Urinary bladder (tissue), 4 donors: ENCODE results near the gene CITED4. TPM values are rescaled to one million over a fixed set of nuclear protein-coding genes. Genes with fewer than 3 reads are reported as not detected.

Experiments used
- DNase-seq: peaks from one replicate; pipeline ENCODE4 v3.0.0-alpha.2; 2015; ENCODE audit errors: extremely low spot score
- H3K27ac ChIP-seq: one replicate; pipeline ENCODE4 v1.5.1; 2013; ENCODE audit warnings: low read depth, mild to moderate bottlenecking, moderate library complexity
- H3K36me3 ChIP-seq: one replicate; pipeline ENCODE4 v1.6.1; 2013; ENCODE audit warnings: mild to moderate bottlenecking, moderate library complexity; ENCODE audit not compliant: insufficient read depth
- H3K4me1 ChIP-seq: one replicate; pipeline ENCODE4 v1.6.1; 2013; ENCODE audit warnings: mild to moderate bottlenecking, moderate library complexity; ENCODE audit not compliant: insufficient read depth
- H3K4me3 ChIP-seq: one replicate; pipeline ENCODE4 v1.5.1; 2013; ENCODE audit warnings: low read depth, low read length
- WGBS: extraction: QIAGEN DNeasy Blood & Tissue Kit; methylation state at CpG from one replicate; pipeline ENCODE4 v1.1.7; 2013; 5-methylcytosine and 5-hydroxymethylcytosine counted together
- polyA plus RNA-seq: library from polyadenylated mRNA; stranded (reverse); fragments of 200-250 nt; gene quantifications from one replicate; pipeline ENCODE4 v1.2.3, GENCODE V29; 2013
- total RNA-seq: library from RNA; depleted of rRNA; stranded (reverse); fragments of >200 nt; gene quantifications from one replicate; pipeline ENCODE4 v1.2.3, GENCODE V29; 2014
- donor health status: healthy with polysubstance abuse.
- donor health status: healthy.

The CITED4 gene
- total and polyA plus RNA-seq, 2 donors: 2.0 to 8.8 TPM

DNA sequence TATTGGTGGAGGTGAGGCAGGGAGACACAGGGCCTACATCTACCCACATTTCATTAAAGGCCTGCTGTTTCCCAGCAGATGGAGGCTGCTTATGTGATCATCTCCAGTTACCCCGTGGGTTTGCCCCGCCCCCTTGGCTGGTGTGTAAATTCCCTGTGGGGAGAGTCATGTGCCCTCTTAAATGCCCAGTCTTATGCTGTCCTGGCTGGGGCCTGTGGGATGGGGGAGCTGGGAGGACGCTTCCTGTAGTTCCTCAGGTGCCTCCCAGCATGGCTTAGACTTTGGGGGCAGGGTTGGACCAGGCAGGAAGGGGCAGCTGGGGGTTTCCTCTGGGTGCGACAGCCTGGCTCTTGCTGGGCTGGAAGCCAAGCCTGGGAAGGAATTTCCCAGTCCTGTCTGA lies 15.5 kb upstream of the CITED4 start:
- 30% methylated on average over 4 of the region's 4 CpGs for WGBS
- DNase-seq: no peak

GRCh38 chr1:40876891-40877290 lies 14.7 kb upstream of the CITED4 start:
- no peak for DNase-seq
- 93% methylated on average over 1 of the region's 1 CpG for WGBS
- H3K27ac ChIP-seq: no peak overlapping the region
- no peaks in the 10 kb centered on the region for H3K36me3 ChIP-seq
- H3K4me1 ChIP-seq: no peaks in the 10 kb centered on the region
- H3K4me3 ChIP-seq: no peak overlapping the region

More for the DNA sequence above, 15.5 kb upstream of the CITED4 start:
- Histone ChIP-seq H3K36me3 (no peaks in the 10 kb centered on the region), H3K4me3 (no peak overlapping the region), H3K27ac (no peak overlapping the region), H3K4me1 (no peaks in the 10 kb centered on the region)

DNA sequence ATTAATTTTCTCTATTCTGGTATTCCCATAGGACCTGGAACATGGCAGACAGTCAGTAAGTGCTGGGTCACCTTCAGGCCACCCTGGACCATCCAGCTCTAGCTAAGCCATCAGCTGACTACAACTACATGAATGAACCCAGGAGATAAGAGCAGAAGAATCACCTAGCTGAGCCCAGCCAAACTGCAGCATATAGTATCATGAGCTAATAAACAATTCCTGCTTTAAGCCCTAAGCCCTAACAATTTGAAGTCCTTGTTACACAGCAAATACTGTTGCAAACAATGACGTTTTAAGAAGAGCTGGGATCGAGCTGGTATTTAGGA lies 14.2 kb upstream of the CITED4 start:
- no peak overlapping the region for H3K4me3 ChIP-seq
- no peaks in the 10 kb centered on the region for H3K36me3 ChIP-seq
- H3K4me1 ChIP-seq: no peaks in the 10 kb centered on the region
- DNase-seq: no peak
- H3K27ac ChIP-seq: no peak overlapping the region
- WGBS: 91% methylated on average over 2 of the region's 2 CpGs

DNA sequence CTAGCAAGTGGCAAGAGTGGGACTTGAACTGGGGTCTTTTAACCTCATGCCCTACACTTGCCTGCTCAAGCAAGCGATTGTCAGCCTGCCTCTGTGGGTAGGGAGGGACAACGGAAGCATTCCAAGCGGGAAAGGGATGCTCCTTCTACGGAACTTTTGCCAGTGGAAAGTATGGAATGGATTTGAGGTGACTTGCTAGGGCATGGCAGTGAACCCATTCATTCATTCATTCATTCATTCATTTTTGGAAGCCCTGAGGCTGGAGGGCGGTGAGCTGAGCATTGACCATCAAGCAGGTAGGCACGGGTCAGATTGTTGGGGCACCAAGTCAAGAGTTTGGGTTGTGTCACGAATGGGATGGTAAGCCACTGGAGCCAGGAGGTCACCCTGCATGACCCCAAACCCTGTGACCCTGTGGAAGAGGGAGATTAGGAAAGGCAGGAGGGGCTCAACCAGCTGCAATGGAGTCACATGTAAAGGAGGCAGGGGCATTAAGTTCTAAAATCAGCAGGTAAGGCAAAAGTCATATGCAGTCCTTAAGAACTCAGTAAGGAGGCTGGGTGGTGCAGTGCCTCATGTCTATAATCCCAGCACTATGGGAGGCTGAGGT lies 11.8 kb upstream of the CITED4 start:
- Histone ChIP-seq H3K4me1 (no peaks in the 10 kb centered on the region), H3K27ac (no peak overlapping the region), H3K4me3 (no peak overlapping the region), H3K36me3 (no peaks in the 10 kb centered on the region)
- 95% methylated on average over 7 of the region's 7 CpGs for WGBS
- DNase-seq: no peak

DNA sequence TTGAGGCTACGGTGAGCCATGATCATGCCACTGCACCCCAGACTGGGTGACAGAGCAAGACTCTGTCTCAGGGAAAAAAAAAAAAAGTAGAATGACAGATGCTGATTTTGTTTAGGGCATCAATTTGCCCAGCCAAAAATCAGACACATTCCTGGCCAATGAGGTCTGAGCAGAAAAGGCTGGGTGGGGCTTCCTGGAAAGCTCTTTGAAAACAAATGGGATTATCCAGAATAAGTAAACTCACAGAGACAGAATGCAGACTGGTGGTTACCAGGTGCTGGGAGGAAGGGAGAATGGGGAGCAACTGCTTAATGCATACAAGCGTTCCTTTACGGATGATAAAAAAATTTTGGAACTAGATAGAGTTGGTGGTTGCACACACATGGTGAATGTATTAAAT lies 10.1 kb upstream of the CITED4 start:
- Histone ChIP-seq H3K4me3 (no peak overlapping the region), H3K27ac (no peak overlapping the region)
- WGBS: 64% methylated on average over 3 of the region's 3 CpGs

GRCh38 chr1:40870135-40870728 lies 8.1 kb upstream of the CITED4 start:
- H3K36me3 ChIP-seq: no peaks in the 10 kb centered on the region
- no peak overlapping the region for H3K4me3 ChIP-seq
- H3K4me1 ChIP-seq: no peaks in the 10 kb centered on the region
- DNase-seq: no peak
- 87% methylated on average over 2 of the region's 2 CpGs for WGBS
- no peak overlapping the region for H3K27ac ChIP-seq

More for the DNA sequence above, 10.1 kb upstream of the CITED4 start:
- Histone ChIP-seq H3K36me3 (no peaks in the 10 kb centered on the region), H3K4me1 (no peaks in the 10 kb centered on the region)
- DNase-seq: no peak

DNA sequence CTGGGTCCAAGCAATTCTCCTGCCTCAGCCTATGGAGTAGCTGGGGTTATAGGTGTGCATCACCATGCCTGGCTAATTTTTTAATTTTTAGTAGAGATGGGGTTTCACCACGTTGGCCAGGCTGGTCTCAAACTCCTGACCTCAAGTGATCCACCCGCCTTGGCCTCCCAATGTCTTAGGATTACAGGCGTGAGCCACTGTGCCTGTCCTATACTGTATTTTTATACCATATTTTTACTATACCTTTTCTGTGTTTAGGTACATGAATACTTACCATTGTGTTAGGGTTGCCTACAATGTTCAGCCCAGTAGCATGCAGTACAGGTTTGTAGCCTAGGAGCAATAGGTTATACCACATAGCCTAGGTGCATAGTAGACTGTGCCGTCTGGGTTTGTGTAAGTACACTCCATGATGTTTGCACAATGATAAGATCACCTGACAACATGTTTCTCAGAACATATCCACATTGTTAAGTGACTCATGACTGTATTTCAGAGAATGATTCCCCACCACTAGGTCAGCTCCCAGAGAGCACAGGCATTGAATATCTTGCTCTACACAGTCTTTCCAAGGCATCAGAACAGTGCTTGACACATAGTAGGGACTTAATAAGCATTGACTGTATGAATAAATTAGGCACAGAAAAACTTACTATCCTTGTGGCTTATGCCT lies 6.0 kb upstream of the CITED4 start:
- no peak overlapping the region for H3K27ac ChIP-seq
- no peak for DNase-seq
- H3K4me3 ChIP-seq: no peak overlapping the region
- WGBS: 86% methylated on average over 4 of the region's 4 CpGs
- no peaks in the 10 kb centered on the region for H3K36me3 ChIP-seq
- no peaks in the 10 kb centered on the region for H3K4me1 ChIP-seq

GRCh38 chr1:40861224-40862003 lies 749 bp downstream of the CITED4 start:
- peak overlapping the region; percentile 30 for H3K27ac ChIP-seq
- no peaks in the 10 kb centered on the region for H3K4me1 ChIP-seq
- DNase-seq: no peak
- 2% methylated on average over 98 of the region's 98 CpGs for WGBS
- H3K36me3 ChIP-seq: no peaks in the 10 kb centered on the region
- peak overlapping the region; percentile 72 for H3K4me3 ChIP-seq

- no peaks in the 10 kb centered on the region for H3K36me3 ChIP-seq
- DNase-seq: no peak
- H3K4me3 ChIP-seq: peak overlapping the region; percentile 72
- H3K4me1 ChIP-seq: no peaks in the 10 kb centered on the region
- WGBS: 31% methylated on average over 10 of the region's 10 CpGs
- H3K27ac ChIP-seq: no peak overlapping the region
Measured at GRCh38 chr1:40860706-40861223, 1.4 kb downstream of the CITED4 start.

GRCh38 chr1:40858856-40859416 lies 3.2 kb downstream of the CITED4 start:
- Histone ChIP-seq H3K4me3 (no peak overlapping the region), H3K4me1 (no peaks in the 10 kb centered on the region), H3K36me3 (no peaks in the 10 kb centered on the region), H3K27ac (no peak overlapping the region)
- 80% methylated on average over 4 of the region's 4 CpGs for WGBS
- DNase-seq: no peak

- DNase-seq: no peak
- Histone ChIP-seq H3K4me3 (no peak overlapping the region), H3K4me1 (no peaks in the 10 kb centered on the region), H3K36me3 (no peaks in the 10 kb centered on the region), H3K27ac (no peak overlapping the region)
- WGBS: 90% methylated on average over 2 of the region's 2 CpGs
Measured at GRCh38 chr1:40857737-40858136, 4.4 kb downstream of the CITED4 start.

GRCh38 chr1:40856656-40857302 lies 5.4 kb downstream of the CITED4 start:
- Histone ChIP-seq H3K27ac (no peak overlapping the region), H3K36me3 (no peaks in the 10 kb centered on the region), H3K4me1 (no peaks in the 10 kb centered on the region), H3K4me3 (no peak overlapping the region)
- WGBS: 89% methylated on average over 9 of the region's 9 CpGs
- no peak for DNase-seq

GRCh38 chr1:40856116-40856515 lies 6.0 kb downstream of the CITED4 start:
- no peak for DNase-seq
- no peak overlapping the region for H3K27ac ChIP-seq
- 88% methylated on average over 3 of the region's 3 CpGs for WGBS
- H3K4me1 ChIP-seq: no peaks in the 10 kb centered on the region
- H3K4me3 ChIP-seq: no peak overlapping the region
- no peaks in the 10 kb centered on the region for H3K36me3 ChIP-seq
